ENCODE data around the gene GALC.

Gene GALC

DNA sequence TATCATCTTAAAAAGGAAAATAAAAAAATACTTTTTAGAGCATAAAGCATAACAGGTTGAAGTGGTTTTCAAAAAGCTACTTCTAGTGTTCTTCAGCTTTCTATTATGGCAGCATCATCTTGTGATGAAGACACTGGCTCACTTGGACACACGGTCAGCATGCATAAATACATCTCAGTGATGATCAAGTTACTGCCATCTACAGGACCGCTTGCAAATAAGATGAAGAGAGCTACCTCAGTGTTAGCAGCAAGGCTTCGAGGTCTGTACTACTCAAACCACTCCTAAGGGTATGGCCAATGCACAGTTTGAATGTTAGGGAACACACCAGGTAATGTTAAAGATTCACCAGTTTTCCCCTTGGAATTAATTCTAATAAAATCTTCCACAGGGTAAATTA lies 58.8 kb downstream of the GALC start:
- in situ Hi-C loops (cut with HindIII; ENCODE audit: low pct_unique_long_range_greater_than_20kb, low sequenced_read_pairs) = no loop called here
- peak in 1 of 2 experiments; percentile 49 for DNase-seq (ENCODE audit: low read depth in 1 of 2, low spot score in 1 of 2)

DNA sequence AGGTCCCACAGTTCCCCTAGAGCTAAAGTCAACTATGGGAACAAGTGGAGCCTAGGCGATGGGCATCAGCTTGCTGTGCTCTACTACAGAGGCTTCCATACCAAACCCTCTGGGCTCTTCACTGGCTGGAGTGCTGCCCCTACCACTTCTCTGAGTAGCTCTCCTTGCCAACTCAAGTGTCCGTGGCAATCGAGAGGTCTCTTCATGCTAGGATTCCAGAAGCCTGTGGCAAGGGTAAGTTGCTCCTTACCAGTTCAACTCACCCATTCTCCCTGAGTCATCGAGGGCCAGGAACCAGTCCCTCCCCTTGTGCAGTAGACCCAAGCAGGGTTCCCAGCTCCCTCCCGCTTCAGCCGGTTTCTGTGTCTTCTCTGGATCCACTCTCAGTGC lies 76.1 kb downstream of the GALC start:
- TF ChIP-seq JUND (IDR thresholded peaks at IDR 0.05; ENCODE audit: low read depth) = no peak
- DNase-seq (ENCODE audit: low read depth in 1 of 2, low spot score in 1 of 2) = no peak
- in situ Hi-C loops (cut with HindIII; ENCODE audit: low pct_unique_long_range_greater_than_20kb, low sequenced_read_pairs) = no loop called here

More for the DNA sequence above, 58.8 kb downstream of the GALC start:
- no peak for TF ChIP-seq JUND (IDR thresholded peaks at IDR 0.05; ENCODE audit: low read depth)

DNA sequence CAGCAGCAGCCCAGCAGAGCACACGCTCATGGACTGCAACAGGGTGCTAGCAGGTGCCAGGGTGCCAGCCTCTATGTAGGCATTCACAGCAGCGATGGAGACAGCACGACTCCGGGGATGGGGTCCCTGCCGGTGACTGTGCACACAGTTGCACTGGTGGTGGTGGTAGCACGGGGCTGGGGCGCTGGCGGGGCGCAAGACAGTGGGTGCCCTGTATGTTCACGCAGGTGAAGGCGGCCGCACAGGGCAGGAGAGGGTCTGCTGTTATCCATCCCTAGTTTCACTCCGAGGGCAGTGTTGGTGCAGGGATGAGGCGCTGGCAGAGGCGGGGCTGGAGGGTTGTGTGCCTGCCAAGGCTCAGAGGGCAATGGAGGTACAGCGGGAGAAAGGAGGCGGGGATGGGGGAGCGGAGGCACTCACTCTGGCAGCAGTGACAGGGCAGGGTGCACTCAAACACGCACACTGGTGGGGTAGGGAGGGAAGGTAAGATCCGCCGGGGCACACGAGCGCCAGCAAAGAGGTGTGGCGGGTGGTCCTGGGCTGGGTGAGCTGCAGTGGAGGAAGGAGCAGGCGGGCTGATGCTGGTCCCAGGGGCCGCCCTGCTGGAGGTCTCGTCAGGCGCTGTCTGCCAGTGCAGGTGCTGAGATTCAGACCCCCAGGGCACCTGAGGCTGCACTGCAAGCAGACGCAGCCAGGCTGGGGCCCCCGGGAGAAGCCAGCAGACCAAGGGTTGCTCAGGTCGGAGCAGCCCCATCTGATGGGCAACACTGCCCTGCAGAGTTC lies 76.7 kb downstream of the GALC start:
- no peak for DNase-seq (ENCODE audit: low read depth in 1 of 2, low spot score in 1 of 2)
- no peak for TF ChIP-seq JUND (IDR thresholded peaks at IDR 0.05; ENCODE audit: low read depth)
- in situ Hi-C loops (cut with HindIII; ENCODE audit: low pct_unique_long_range_greater_than_20kb, low sequenced_read_pairs) = no loop called here

DNA sequence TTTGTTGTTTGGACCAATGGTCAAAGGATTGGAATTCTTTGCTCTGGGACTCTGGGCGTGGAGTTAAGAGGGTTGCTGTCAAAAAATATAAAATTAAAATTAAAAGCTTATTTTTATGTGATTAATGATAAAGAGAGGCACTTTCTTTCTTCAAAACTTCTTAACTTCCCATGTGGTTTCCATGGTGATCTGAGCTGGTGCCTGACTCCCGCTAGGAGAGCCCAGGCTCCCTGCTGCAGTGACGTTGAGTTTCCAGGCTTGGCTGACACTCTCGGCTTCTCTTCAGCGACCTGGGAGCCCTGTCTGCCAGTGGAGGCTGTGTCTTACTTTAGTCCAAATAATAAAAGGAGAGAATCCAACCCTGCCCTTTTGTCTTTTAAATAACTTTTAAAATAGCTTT lies 84.4 kb downstream of the GALC start:
- in situ Hi-C loops (cut with HindIII; ENCODE audit: low pct_unique_long_range_greater_than_20kb, low sequenced_read_pairs) = no loop called here
- no peak for DNase-seq (ENCODE audit: low read depth in 1 of 2, low spot score in 1 of 2)
- TF ChIP-seq JUND (IDR thresholded peaks at IDR 0.05; ENCODE audit: low read depth) = no peak

- no peak for TF ChIP-seq JUND (IDR thresholded peaks at IDR 0.05; ENCODE audit: low read depth)
- no peak for DNase-seq (ENCODE audit: low read depth in 1 of 2, low spot score in 1 of 2)
- in situ Hi-C loops (cut with HindIII; ENCODE audit: low pct_unique_long_range_greater_than_20kb, low sequenced_read_pairs) = no loop called here
Measured at GRCh38 chr14:87901652-87902051, 91.3 kb downstream of the GALC start.

- no peak for DNase-seq (ENCODE audit: low read depth in 1 of 2, low spot score in 1 of 2)
- no peak for TF ChIP-seq JUND (IDR thresholded peaks at IDR 0.05; ENCODE audit: low read depth)
- in situ Hi-C loops (cut with HindIII; ENCODE audit: low pct_unique_long_range_greater_than_20kb, low sequenced_read_pairs) = no loop called here
Measured at GRCh38 chr14:87901236-87901635, 91.7 kb downstream of the GALC start.

- in situ Hi-C loops (cut with HindIII; ENCODE audit: low pct_unique_long_range_greater_than_20kb, low sequenced_read_pairs) = no loop called here
- no peak for TF ChIP-seq JUND (IDR thresholded peaks at IDR 0.05; ENCODE audit: low read depth)
- DNase-seq (ENCODE audit: low read depth in 1 of 2, low spot score in 1 of 2) = peak in 1 of 2 experiments; percentile 16
Measured at GRCh38 chr14:87899228-87899627, 93.8 kb downstream of the GALC start.

DNA sequence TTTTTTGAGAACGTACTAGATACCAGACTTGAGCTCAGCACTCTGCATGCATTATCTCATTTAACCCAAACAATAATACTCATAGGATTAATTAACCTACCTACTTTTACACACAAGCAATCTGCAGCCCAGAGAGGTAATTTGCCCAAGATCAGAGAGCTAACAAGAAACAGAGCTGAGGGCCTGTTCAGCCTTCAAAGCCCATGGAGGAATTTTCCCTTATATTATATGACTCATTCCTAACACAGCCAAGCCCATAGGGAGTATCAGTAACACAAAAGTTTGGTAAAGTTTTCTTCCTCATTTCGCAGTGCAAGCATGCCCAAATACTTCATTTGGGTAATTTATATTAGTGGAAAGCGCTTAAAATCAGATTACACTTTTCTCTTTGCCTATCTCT lies 94.7 kb downstream of the GALC start:
- in situ Hi-C loops (cut with HindIII; ENCODE audit: low pct_unique_long_range_greater_than_20kb, low sequenced_read_pairs) = no loop called here
- no peak for TF ChIP-seq JUND (IDR thresholded peaks at IDR 0.05; ENCODE audit: low read depth)
- DNase-seq (ENCODE audit: low read depth in 1 of 2, low spot score in 1 of 2) = no peak

DNA sequence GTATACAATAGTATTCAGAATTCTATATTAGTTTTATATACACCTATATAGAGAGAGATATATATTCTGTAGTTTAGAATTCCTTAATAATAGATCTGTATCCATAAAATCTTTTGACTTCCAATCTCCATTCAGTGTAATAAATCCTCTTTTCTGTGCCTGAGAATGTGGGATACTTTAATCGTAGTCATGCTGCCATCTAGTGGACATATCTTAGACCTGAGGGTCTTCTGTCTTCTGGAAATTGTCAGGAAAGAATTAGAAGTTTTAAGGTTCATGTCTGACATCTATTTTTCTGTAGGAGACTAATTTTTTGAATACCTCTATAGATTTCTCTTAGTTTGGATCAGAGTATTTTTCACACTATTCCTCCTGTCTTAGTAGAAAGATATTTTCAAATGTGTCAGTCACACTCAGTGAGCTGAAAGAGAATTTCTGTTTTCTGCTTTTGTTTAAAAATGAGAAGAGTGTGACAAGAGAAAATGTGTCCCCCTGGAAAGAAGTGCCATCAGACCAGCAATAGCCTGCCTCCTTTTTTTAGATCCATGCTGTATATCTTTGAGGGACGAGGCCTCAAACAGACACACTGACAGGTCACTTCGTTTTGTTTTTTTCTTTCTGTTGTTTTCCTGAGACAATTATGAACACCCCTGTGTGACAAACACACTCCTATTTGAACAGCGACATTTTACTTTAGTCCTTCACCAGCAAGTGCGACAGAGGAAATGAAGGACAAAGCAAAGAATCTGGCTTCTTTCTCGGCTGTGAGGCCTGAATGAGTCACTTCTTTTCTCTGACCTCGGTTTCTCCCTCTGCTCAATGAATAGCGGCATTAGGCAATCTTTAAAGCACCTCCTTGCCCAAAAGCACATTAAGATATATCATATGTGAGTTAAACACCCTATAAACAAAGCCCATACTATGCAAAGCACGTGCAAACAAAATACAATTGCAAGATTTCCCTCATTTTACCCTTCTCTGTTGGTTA lies 96.3 kb downstream of the GALC start:
- in situ Hi-C loops (cut with HindIII; ENCODE audit: low pct_unique_long_range_greater_than_20kb, low sequenced_read_pairs) = no loop called here
- DNase-seq (ENCODE audit: low read depth in 1 of 2, low spot score in 1 of 2) = peak; percentile 38 to 77
- no peak for TF ChIP-seq JUND (IDR thresholded peaks at IDR 0.05; ENCODE audit: low read depth)

DNA sequence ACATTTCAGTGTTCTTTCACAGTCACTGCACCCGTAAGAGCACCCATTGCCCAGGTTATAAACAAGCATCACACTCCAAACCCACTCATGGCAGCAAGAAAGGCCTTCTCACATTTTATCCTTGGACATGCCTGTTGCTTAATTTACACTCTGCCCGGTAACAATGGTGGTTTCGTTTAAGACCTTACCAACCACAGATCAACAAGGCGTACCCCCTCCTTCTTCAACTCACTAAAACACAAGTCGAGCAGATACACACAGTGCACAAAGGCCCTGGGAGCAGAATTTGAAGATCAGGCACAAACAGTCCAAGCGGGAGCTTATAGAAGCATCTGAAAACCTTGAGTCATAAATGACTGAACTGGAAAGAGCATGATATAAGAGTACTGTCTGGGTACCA lies 98.1 kb downstream of the GALC start:
- in situ Hi-C loops (cut with HindIII; ENCODE audit: low pct_unique_long_range_greater_than_20kb, low sequenced_read_pairs) = no loop called here
- no peak for TF ChIP-seq JUND (IDR thresholded peaks at IDR 0.05; ENCODE audit: low read depth)

GRCh38 chr14:87892763-87893162 lies 100.2 kb downstream of the GALC start:
- no peak for DNase-seq (ENCODE audit: low read depth in 1 of 2, low spot score in 1 of 2)
- TF ChIP-seq JUND (IDR thresholded peaks at IDR 0.05; ENCODE audit: low read depth) = no peak
- in situ Hi-C loops (cut with HindIII; ENCODE audit: low pct_unique_long_range_greater_than_20kb, low sequenced_read_pairs) = no loop called here

More for the DNA sequence above, 98.1 kb downstream of the GALC start:
- DNase-seq (ENCODE audit: low read depth in 1 of 2, low spot score in 1 of 2) = no peak

DNA sequence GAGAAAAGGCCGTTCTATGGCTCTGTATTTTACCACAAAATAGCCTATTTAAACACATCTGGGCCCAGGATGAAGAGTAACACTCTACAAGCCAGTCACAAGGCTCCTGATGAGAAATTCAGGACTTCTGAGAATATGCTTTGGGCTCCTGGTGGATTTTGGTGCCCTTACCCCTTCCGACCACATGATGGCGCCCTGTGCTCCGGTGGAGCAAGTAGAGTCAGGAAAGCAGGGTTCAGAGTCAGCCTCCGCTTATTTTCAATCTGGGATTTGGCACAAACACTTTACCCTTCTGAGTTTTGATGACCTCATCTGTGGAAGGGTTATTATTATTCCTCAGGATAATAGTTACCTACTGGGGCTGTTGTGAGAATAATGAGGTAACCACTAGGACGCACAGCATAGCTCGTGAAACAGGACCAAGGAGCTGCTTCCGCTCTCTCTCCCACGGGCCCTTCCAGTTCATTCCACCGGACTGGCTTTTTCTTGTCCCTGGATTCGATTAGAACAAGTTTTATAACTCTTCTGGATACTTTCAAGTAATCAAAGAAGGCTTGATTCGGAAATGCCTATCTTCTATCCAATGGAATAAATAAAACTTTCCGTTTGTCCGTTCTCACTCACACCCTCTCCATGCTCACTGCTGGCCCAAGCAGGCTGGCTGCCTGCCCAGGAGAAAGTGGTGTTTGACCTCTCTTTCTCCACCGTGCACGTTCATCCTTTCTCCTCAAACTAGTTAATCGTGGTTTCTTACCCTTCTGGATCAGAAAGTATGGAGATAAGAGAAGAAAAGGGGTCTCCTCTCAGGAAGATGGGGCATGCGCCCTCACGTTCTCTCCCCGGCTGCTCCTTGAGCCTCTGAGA lies 104.6 kb downstream of the GALC start:
- no peak for TF ChIP-seq JUND (IDR thresholded peaks at IDR 0.05; ENCODE audit: low read depth)
- in situ Hi-C loops (cut with HindIII; ENCODE audit: low pct_unique_long_range_greater_than_20kb, low sequenced_read_pairs) = no loop called here
- DNase-seq (ENCODE audit: low read depth in 1 of 2, low spot score in 1 of 2) = peak in 1 of 2 experiments; percentile 74
